ENCODE results near the gene FAT3.

DNA sequence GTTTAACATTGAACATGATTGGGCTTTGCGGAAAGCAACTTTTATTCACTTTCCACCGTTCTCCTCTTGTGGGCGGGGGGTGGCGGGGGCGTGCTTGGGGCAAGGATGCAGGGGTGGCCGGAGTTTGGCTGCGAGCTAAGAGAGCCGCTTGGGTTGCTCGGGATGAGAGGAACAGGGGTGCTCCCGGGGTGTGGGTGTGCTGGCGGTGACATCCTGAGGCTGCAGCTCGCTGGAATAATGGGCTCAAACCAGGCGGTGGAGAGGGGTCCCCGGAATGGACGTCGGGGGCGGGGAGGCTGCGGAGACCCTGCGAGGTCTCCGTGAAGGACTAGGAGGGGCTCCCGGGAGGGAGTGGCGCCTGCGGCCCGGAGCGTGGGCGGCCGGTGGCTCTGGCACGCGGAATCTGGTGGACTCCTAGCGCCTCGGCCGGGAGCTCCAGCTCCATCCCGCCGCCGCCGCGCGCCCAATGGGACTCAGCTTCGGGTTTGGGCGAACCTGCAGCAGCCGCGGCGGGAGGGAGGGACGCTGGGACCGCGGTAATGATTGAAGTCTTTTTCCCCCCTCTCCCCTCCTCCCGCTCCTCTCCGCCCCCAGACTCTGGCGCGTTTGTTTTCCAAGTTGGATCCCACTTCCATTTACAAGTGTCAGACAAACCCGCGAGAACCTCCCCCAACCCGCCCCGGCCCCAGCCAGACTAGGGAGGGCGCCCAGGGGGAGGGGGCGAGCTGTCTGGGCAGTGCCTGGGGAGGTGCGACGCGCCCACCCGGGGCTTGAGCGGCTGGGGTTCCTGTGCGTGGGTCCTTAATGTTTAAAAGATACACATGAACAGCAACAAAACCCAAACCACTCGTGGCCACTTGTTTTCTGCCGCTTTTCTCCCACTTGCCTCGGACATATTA is 2.0 kb downstream of the FAT3 start:
- TF ChIP-seq ARNTL (CRISPR knock-in tag; IDR thresholded peaks at IDR 0.05; ENCODE audit: borderline replicate concordance, low read depth) (no peak), ZNF8 (CRISPR knock-in tag; IDR thresholded peaks at IDR 0.05) (no peak), ZFP3 (CRISPR knock-in tag; IDR thresholded peaks at IDR 0.05) (no peak), ZNF70 (CRISPR knock-in tag; IDR thresholded peaks at IDR 0.05) (no peak), ZFP30 (CRISPR knock-in tag; IDR thresholded peaks at IDR 0.05) (no peak)

Data from SK-N-SH treated with all-trans-retinoic acid at 6 μM for 48 hours (cell line).